Ectodermal cell (in vitro differentiated cells): ENCODE data around the gene CAMSAP1.

ENCODE experiments used
- H3K27ac ChIP-seq: 2 replicates; pipeline ENCODE4 v1.7.0; 2013; ENCODE audit warnings: mild to moderate bottlenecking, low read depth, low read length; ENCODE audit not compliant: insufficient read depth, poor library complexity, severe bottlenecking
- H3K27me3 ChIP-seq: 2 replicates; pipeline ENCODE4 v1.7.0; 2013; ENCODE audit warnings: mild to moderate bottlenecking, low read length; ENCODE audit not compliant: insufficient read depth, control insufficient read depth, poor library complexity, severe bottlenecking
- H3K36me3 ChIP-seq: one replicate; pipeline ENCODE4 v1.7.0; 2013; ENCODE audit warnings: low read length; ENCODE audit not compliant: control insufficient read depth, insufficient read depth
- H3K4me1 ChIP-seq: one replicate; pipeline ENCODE4 v1.7.0; 2013; ENCODE audit warnings: low read length; ENCODE audit not compliant: control insufficient read depth, insufficient read depth
- H3K4me3 ChIP-seq: 2 replicates; pipeline ENCODE4 v1.7.0; 2013; ENCODE audit warnings: low read depth, low read length, control low read depth; ENCODE audit not compliant: insufficient read depth
- H3K9me3 ChIP-seq: 2 replicates; pipeline ENCODE4 v1.7.0; 2013; ENCODE audit warnings: mild to moderate bottlenecking, low read length, moderate library complexity; ENCODE audit not compliant: control insufficient read depth
- WGBS, 2 experiments: methylation state at CpG; one replicate each; pipeline ENCODE4 v1.1.7; 2013; ENCODE audit warnings: missing lambda C conversion rate in 2 of 2; 5-methylcytosine and 5-hydroxymethylcytosine counted together

The CAMSAP1 gene

GRCh38 chr9:135760465-135760864, 146.9 kb downstream of the CAMSAP1 start:
- H3K9me3 ChIP-seq, result no peaks in the 10 kb centered on the region
- no peaks in the 10 kb centered on the region for H3K4me1 ChIP-seq
- no peak overlapping the region for H3K27ac ChIP-seq
- no peaks in the 10 kb centered on the region for H3K36me3 ChIP-seq
- 92 to 94% methylated on average over 12 of the region's 12 CpGs for WGBS, 2 experiments
- no peak overlapping the region for H3K4me3 ChIP-seq
- H3K27me3 ChIP-seq, result no peaks in the 10 kb centered on the region

- H3K27ac ChIP-seq, result no peak overlapping the region
- no peaks in the 10 kb centered on the region for H3K27me3 ChIP-seq
- H3K4me1 ChIP-seq, result no peaks in the 10 kb centered on the region
- H3K4me3 ChIP-seq, result no peak overlapping the region
- no peaks in the 10 kb centered on the region for H3K9me3 ChIP-seq
- WGBS, 2 experiments, result 94% methylated on average over 24 of the region's 24 CpGs
- no peaks in the 10 kb centered on the region for H3K36me3 ChIP-seq
Measured at GRCh38 chr9:135759676-135760300, 147.6 kb downstream of the CAMSAP1 start.

GRCh38 chr9:135758870-135759269, 148.5 kb downstream of the CAMSAP1 start:
- Histone ChIP-seq H3K27ac (no peak overlapping the region), H3K9me3 (no peaks in the 10 kb centered on the region), H3K36me3 (no peaks in the 10 kb centered on the region), H3K4me3 (no peak overlapping the region), H3K27me3 (no peaks in the 10 kb centered on the region), H3K4me1 (no peaks in the 10 kb centered on the region)
- 91 to 93% methylated on average over 10 of the region's 10 CpGs for WGBS, 2 experiments
